ENCODE results near the gene KCNQ1. TPM values are rescaled to one million over a fixed set of nuclear protein-coding genes. Genes with fewer than 3 reads are reported as not detected.
A peak's percentile ranks its signal among the peaks of the same experiment; 100 is the strongest.

Gene KCNQ1
- total RNA-seq, 1 experiment from 2014 or later, result 9.2 TPM

GRCh38 chr11:2699185-2699530, 254.3 kb downstream of the KCNQ1 start:
- intact Hi-C loops (cut with micrococcal nuclease; ENCODE audit: unreplicated experiment), result loop anchor here (10.0 kb wide), 1 partner anchor 164 kb away; no protein-coding TSS in a partner anchor
- no peaks in the 10 kb centered on the region for H3K4me1 Mint-ChIP-seq (ENCODE audit: low read depth, unreplicated experiment)
- H3K27me3 Mint-ChIP-seq (ENCODE audit: unreplicated experiment), result no peaks in the 10 kb centered on the region
- no peaks in the 10 kb centered on the region for H3K9me3 Mint-ChIP-seq (ENCODE audit: low read depth, unreplicated experiment)
- no peak for TF ChIP-seq CTCF (IDR thresholded peaks at IDR 0.05; ENCODE audit: unreplicated experiment)
- CTCF ChIA-PET, result no interaction called here
- H3K36me3 Mint-ChIP-seq (ENCODE audit: insufficient read depth, unreplicated experiment), result peaks cover 19% of the 10 kb centered on the region
- no TSS peak for BruUV-seq (replicated peaks)
- peak overlapping the region; percentile 62 for H3K4me3 Mint-ChIP-seq (ENCODE audit: low read depth, unreplicated experiment)
- H3K27ac Mint-ChIP-seq (ENCODE audit: unreplicated experiment), result peak overlapping the region; percentile 30
- peak; percentile 12 for DNase-seq

- CTCF ChIA-PET, result interaction anchor here (0.7 kb wide), 1 partner anchor 43 kb away, joined by 3 read pairs; no protein-coding TSS in a partner anchor
- Mint-ChIP-seq H3K9me3 (ENCODE audit: low read depth, unreplicated experiment) (no peaks in the 10 kb centered on the region), H3K4me1 (ENCODE audit: low read depth, unreplicated experiment) (no peaks in the 10 kb centered on the region), H3K36me3 (ENCODE audit: insufficient read depth, unreplicated experiment) (peaks cover 19% of the 10 kb centered on the region), H3K27ac (ENCODE audit: unreplicated experiment) (peak within 1 kb of the TSS; percentile 30), H3K27me3 (ENCODE audit: unreplicated experiment) (no peaks in the 10 kb centered on the region), H3K4me3 (ENCODE audit: low read depth, unreplicated experiment) (peak within 1 kb of the TSS; percentile 62)
- peak; percentile 78 for DNase-seq
- TF ChIP-seq CTCF (IDR thresholded peaks at IDR 0.05; ENCODE audit: unreplicated experiment), result no peak
- intact Hi-C loops (cut with micrococcal nuclease; ENCODE audit: unreplicated experiment), result loop anchor here (10.0 kb wide), 1 partner anchor 165 kb away; no protein-coding TSS in a partner anchor
- BruUV-seq (replicated peaks), result no TSS peak
Measured at GRCh38 chr11:2699531-2700414, 255.0 kb downstream of the KCNQ1 start, which contains the start of gene KCNQ1OT1. Gene KCNQ1OT1, minus strand, starts transcription at chr11:2699994.

- peak overlapping the region; percentile 62 for H3K4me3 Mint-ChIP-seq (ENCODE audit: low read depth, unreplicated experiment)
- CTCF ChIA-PET, result interaction anchor here (0.5 to 0.7 kb wide), 2 partner anchors 42 to 157 kb away, joined by 3 read pairs; no protein-coding TSS in a partner anchor
- peaks cover 19% of the 10 kb centered on the region for H3K36me3 Mint-ChIP-seq (ENCODE audit: insufficient read depth, unreplicated experiment)
- H3K27ac Mint-ChIP-seq (ENCODE audit: unreplicated experiment), result no peak overlapping the region
- no peaks in the 10 kb centered on the region for H3K9me3 Mint-ChIP-seq (ENCODE audit: low read depth, unreplicated experiment)
- no peaks in the 10 kb centered on the region for H3K4me1 Mint-ChIP-seq (ENCODE audit: low read depth, unreplicated experiment)
- no TSS peak for BruUV-seq (replicated peaks)
- TF ChIP-seq CTCF (IDR thresholded peaks at IDR 0.05; ENCODE audit: unreplicated experiment), result no peak
- no peaks in the 10 kb centered on the region for H3K27me3 Mint-ChIP-seq (ENCODE audit: unreplicated experiment)
- DNase-seq, result peak; percentile 53
- intact Hi-C loops (cut with micrococcal nuclease; ENCODE audit: unreplicated experiment), result no loop called here
Measured at GRCh38 chr11:2700415-2701211, 255.8 kb downstream of the KCNQ1 start.

GRCh38 chr11:2701230-2701629, 256.4 kb downstream of the KCNQ1 start:
- no peaks in the 10 kb centered on the region for H3K4me1 Mint-ChIP-seq (ENCODE audit: low read depth, unreplicated experiment)
- BruUV-seq (replicated peaks), result no TSS peak
- H3K27ac Mint-ChIP-seq (ENCODE audit: unreplicated experiment), result no peak overlapping the region
- no peaks in the 10 kb centered on the region for H3K9me3 Mint-ChIP-seq (ENCODE audit: low read depth, unreplicated experiment)
- TF ChIP-seq CTCF (IDR thresholded peaks at IDR 0.05; ENCODE audit: unreplicated experiment), result no peak
- CTCF ChIA-PET, result interaction anchor here (0.5 kb wide), 1 partner anchor 156 kb away, joined by 3 read pairs; no protein-coding TSS in a partner anchor
- no peaks in the 10 kb centered on the region for H3K27me3 Mint-ChIP-seq (ENCODE audit: unreplicated experiment)
- peak overlapping the region; percentile 62 for H3K4me3 Mint-ChIP-seq (ENCODE audit: low read depth, unreplicated experiment)
- no peak for DNase-seq
- peaks cover 19% of the 10 kb centered on the region for H3K36me3 Mint-ChIP-seq (ENCODE audit: insufficient read depth, unreplicated experiment)
- intact Hi-C loops (cut with micrococcal nuclease; ENCODE audit: unreplicated experiment), result no loop called here

All from Calu3 (cell line).